Femur (tissue), 1 donor: ENCODE results near the gene CTPS2.

Experiments used
- DNase-seq: peaks from one replicate; pipeline ENCODE4 v3.0.0-alpha.2; 2017

Gene CTPS2

GRCh38 chrX:16544969-16545368 lies 167.5 kb downstream of the CTPS2 start:
- no peak for DNase-seq
